Left hindlimb (tissue), 1 donor: ENCODE data around the gene KIAA0825.
A peak's percentile ranks its signal among the peaks of the same experiment; 100 is the strongest.

Source experiments
- DNase-seq: peaks from one replicate; pipeline ENCODE4 v3.0.0-alpha.2; 2018

KIAA0825 gene

DNA sequence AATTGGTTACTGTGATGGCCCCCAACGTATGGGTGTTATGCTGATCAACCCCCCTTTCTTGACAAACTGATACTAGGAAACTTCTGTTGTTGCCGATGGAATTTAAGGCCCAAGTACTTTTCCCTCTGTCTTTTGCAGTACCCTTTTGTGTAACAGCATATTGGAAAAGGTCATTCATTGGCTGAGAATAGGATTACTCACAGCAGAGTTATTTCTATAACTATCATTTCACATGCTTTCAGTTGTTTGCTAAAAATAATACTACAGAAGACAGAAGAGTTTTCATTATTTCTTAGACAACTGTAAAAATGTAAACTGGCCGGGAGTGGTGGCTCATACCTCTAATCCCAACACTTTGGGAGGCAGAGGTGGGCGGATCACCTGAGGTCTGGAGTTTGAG lies 329.5 kb downstream of the KIAA0825 start:
- no peak for DNase-seq

DNA sequence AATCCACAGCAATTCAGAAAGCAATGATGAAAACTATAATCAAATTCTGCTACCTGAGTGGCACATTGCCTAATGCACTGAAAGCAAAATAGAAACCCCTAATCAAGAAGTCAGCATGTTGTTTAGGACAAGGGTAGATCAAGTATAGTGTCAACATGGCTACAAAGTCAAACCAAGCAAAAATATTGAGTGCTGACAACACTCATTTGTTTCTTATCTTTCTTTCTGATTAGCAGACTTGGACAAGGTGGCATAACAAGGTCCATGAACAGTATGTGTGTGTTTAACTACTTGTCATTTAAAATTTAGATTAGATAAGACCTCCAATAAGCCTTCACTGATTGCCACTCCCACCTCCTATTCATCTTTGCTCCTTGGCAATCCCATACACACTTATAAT lies 332.4 kb downstream of the KIAA0825 start:
- DNase-seq = no peak

DNA sequence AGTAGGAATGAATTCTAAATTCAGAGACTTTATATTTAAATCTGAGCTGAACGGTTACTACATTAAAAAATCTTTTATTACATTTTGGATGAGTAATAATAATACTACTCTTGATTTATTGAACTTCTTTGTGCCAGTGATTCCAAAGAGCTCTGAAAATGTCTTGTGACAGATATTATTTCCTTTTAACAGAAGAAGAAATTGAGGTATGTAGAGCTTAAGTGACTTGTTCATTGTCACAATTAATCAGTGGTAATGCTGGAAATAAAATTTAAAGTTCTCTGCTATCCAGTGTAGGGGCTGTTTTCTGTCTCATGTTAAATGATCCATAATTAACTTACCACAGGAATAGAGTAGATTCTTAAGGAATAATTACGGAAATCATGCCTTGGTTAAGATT lies 335.3 kb downstream of the KIAA0825 start:
- no peak for DNase-seq

DNA sequence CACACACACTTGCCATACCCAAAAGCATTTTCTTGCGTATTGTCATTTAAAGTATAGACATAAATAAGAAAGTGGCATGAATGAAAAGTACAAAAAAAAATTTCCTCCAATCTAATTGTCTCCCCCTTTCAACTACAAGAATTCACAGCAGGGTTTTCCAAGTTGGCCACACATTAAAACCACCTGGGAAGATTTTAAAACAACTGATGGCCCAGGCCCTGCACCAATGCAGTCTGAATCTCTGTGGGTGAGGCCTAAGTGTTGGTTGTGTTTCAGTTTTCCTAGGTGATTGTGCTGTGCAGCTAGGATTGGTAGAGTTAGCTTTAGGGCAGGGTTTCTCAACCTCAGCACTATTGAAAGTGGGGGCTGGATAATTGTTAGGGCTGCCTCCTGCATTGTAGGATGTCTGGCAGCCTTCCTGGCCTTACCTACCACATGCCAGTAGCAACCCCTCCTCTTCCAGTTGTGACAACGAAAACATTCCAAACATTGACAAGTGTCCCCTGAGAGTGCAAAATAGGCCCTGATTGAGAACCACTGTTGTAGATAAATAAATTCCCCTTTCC lies 337.1 kb downstream of the KIAA0825 start:
- no peak for DNase-seq

DNA sequence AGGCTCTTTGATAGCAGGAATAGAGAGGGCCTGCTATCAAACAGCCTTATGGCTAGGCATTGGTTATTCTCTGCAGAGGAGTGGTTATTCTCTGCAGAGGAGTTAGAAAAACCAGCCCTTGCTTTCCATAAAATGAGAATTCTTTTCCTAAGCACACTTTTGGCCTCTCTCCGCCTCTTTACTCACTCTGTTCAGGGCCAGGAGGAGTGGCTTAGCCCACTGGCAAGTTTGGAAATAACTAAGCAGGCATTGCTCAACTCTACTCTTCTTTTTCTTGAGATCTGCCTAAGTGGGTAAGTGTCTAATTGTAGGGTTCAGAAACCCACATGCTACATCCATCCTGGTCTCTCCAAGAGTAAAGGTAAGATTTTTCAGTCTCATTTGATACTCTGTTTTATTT lies 341.7 kb downstream of the KIAA0825 start:
- DNase-seq = no peak

DNA sequence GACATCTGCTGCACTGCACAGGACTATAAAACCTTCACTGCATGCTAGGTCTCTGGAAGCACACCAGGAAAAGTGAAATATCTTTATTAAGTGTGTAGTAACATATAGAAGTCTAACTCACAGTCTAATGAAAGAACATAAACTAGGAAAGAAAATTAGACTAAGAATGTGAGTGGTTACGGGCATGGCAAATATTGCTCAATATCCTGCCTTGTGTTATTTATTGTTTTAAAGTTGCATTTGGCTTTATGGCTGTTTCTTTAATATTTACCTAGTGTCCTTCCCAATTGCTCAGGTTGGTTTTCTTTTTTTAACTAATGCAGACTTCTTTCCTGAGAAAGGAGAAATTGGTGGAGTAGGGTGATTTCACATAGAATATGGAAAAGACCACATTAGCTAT lies 342.4 kb downstream of the KIAA0825 start:
- DNase-seq = no peak

DNA sequence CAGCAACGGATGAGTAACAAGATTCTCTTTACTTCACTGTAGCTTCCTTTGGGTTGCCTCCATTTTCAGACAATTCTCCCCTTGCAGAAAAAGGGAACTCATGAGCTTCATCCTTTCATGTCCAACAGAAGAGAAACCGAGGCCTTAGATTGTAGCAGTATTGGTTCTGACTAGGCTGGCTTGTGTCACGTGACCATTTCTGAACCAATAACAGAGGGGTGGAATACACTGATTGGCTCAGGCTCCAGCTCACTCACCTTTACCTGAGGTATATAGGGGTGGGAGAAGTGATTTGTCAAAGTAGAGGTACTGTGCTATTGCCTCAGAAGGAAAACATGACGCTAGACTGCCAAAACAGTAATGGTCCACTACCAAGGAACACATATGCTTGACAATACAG lies 343.7 kb downstream of the KIAA0825 start:
- no peak for DNase-seq

DNA sequence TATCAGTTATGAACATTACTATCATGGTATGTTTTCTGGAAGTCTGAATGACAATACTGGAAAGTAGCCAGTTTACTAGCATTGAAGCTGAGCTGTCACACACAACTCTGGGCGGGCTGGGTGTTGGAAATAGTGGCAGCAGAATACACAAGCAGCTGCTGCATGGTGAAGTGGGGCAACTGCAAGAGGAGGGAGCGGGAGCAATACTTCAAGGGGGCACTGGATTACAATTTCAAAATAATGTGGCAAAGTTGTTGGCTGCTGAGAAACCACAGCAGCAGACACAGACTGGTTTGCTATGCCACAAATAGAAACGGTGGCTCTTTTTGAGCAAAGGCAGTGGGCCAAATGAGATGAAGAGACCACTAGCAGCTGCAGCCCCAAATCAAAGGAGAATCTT lies 350.2 kb downstream of the KIAA0825 start:
- no peak for DNase-seq

DNA sequence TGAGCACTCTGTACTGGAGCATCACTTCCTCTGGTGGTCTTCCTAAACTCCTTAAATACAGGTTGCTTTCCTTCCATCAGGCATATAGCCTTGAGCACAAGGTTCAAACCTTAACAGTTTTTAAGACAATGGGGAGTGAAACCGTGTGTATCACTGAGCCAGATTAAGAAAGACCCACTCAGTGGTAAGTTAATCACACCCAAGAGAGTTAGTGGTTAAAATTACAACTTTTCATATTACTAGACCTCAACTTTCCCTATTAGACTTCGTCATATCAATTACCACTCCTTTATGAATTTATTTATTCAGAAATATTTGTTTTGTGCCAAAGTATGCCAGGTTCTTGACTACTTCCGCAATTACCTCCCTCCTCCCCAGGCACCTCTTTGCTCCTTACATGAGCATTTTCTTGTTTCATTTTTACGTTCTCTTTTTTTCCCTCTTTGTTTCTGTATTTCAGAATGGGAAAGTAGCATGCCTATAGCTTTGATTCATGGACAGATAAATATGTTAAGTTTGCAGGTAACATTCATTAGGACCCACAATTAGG lies 351.0 kb downstream of the KIAA0825 start:
- DNase-seq = no peak

DNA sequence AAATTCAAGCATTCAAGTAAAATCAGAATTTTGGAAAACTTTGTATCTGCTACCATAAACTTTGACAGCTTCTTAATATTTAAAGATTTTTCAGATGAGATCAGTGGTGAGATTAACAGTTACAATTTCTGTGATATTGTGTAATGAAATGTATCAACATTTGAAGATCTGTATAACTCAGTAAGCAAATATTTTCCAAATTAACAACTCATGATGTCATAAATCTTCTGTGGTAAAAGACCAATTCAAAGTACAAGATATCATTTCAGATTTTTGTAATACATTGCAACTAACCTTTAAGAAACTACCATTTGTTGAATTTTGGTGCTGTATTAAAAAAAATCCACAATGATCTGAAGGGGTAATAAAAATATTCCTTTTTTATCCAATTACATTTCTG lies 352.2 kb downstream of the KIAA0825 start:
- DNase-seq = no peak

DNA sequence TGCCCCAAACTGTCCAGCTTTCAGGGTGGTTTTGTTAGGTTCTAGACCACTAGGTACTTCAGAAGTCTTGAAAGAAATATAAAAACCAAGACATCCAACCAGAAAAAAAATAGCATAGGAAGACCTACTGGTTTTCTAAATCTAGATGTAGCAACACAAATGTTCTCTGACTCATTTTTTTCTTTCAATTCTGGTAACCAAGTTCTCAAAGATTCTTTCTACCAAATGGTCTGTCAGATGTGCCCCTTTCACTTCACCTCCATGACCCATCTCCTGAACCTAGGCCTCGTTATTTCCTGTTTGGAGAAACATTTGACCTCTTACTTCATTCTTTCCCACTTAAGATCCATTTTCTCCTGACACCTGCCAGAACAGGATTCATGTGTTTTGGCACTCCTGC lies 355.3 kb downstream of the KIAA0825 start:
- no peak for DNase-seq

DNA sequence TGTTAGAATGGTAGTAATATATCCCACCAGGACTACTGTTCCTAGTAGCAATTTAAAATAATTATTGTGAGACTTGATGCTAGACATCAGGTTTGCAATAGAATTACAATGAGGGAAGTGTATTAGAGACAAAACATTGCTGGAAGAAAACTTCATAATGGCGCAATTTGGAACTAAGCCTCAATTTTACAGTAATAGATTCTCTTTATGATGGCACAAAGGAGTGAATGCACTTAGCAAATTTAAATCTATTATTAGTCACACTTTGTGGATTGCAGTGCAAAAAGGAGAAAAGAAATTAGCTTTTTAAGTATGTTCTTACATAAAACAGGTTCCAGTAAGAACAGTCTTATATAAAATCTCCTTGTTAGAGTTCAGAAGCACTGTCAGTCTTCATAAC lies 358.3 kb downstream of the KIAA0825 start:
- no peak for DNase-seq

DNA sequence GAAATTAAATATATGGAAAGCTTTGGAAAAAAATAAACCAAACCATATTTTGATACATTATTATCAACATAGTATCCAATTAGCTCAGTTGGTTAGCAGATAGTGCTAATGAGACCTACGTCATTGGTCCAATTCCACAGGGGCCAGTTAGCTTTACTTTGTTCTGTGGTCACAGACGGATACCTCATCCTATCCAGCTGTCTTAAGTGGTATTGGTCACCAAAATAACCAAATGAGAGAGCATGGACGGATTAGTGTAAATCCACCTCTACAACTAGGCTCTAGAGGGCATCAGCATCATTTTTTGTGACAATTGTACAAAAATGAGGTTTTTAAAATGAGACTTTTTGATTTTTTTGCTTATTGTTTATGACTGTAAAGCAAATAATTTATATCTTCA lies 364.2 kb downstream of the KIAA0825 start:
- no peak for DNase-seq

DNA sequence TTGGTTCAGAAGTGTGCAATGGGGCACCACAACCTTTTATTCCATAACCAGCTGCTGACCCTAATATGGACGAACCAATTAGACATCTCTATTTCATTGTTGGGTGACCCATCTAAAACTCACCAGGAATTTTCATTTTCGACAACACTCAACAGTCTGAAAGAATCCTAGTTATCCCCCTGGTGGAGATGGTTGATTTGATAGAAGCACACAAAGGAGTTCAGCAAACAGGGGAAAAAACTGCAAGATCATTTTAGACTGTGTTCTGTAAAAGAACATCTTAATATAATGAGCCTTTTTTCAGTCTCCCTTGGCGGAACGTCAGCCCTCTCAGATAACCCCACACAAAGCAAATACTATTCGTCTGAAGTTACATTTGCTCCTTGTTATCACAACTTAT lies 367.4 kb downstream of the KIAA0825 start:
- DNase-seq = no peak

DNA sequence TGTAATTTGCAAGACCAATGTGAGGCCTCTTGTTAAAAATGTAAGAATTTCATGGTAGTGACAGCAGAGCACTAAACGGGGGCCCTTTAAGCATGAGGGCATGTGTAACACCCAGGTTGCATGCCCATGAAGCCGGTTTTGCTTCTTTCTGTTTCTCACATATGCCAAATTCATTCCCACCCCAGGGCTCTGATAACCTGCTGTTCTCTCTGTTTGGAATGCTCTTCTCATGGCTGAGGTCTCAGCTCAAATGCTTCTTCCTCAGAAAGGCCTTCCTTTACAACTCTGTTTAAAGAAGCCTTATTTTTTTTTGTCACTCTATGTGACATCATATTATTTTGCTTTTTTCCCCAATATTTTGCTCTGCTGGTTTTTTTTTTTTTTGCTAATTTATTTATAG lies 369.0 kb downstream of the KIAA0825 start:
- no peak for DNase-seq

DNA sequence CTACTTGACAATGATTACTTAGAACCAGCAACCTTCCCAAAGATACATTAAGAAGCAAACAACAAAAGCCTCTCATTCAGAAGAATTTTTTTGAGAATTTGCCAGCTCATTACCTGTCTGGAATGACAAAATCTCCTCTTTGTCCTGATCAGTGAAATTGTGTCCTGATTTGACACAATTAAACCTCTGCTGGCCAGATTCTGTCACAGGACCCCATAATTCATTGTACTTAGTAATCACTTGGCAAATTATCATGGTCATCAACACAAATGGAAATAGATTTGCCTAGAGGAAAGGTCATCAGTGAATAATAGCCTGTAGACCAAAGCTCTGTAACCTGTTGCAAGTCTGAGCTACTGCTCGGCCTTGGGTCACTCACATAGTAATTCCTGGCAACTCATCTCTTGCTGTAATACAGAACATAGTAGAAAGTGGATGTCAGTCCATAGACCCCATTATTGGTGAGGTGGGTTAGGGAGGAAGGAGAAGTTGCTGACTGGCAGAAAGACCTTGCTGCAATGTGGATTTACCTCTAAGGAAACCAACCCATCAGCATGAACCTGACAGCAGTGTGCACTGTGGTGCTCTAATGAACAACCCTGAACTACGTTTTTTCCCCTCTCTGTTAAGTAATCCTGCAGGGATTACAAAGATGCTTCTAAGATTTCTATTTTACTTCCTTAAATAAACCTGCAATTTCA lies 370.1 kb downstream of the KIAA0825 start:
- no peak for DNase-seq

DNA sequence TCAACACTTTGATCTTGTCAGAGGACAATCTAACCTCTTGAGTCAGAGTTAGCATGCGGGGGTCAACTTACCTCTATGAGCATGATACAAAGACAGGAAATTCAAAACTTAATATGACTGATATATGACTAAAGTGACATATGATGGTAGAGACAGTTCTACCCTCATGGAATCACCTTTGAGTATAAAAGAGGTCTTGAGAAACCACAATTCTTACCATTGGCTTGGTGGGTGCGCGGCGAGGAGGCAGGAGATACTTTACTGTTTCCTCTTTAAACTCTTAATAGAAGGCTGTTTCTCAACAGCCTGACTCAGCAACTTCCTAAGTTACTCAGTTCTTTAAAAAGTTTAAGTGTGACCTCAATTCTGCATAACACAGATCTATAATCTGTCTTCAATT lies 372.8 kb downstream of the KIAA0825 start:
- DNase-seq = no peak

DNA sequence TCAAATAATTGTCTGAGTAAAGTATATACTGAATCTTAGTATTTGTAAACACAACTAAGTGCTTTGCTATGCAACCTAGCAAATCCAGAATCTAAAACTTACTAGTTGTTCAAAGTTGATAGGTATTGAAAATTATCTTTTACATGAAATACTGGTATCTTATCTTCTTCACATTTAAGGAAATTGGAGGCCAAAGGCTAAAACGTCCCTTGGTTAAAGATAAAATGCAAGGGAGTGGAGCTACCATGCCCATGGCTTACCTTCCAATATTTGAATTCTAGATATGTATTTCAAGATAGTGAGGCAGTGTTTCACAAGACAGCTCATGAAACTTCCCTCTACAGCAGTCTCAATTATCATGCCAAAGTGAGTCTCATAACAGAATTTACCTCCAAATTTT lies 373.5 kb downstream of the KIAA0825 start:
- no peak for DNase-seq

DNA sequence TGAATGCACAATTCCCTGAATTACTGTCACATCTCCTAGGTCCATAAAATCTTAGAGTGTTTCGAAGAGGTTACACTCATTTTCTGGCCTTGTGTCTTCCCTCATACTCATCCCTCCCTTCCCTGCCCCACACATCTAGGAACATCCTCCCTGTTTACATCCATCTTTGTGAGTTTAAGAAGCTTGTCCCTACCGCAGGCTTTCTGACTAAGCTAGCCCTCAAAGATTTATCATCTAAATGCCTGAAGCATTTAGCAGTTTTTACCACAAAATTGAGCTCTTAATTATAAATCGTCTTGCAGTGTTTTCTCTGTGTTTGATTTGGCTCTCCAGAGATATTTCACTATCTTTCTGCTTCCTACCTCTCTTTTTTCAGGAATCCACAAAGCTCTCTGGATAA lies 374.8 kb downstream of the KIAA0825 start:
- DNase-seq = no peak

DNA sequence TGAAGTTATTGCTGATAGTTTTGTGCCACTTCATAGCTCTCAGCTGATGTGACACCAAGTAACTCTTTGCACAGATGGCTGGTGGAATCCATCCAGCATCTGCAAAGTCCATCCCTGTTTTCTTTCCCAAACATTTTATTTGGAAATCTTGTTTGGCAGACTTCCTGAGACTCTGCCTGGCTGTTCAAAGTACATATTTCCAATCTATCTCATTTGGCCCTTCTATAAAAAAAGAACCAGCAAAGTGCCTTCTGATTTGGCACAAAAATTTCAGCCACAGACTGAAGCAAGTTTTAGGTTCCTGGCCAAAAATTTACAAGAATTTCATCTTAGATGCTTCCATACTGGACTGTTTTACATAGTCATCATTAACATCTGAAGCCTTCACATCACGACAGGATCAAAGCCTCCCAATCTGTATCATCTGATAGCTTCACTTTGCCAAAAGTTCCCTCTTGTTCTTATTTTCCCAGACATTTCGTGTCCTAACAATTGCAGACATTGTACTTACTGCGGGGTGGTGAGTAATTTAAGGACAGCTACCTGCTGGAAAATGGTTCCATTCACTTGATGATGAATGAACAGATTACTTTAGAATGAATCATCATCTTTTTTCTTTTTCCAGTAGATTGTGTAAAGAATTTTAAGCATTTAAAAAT lies 377.3 kb downstream of the KIAA0825 start:
- DNase-seq = peak; percentile 27

DNA sequence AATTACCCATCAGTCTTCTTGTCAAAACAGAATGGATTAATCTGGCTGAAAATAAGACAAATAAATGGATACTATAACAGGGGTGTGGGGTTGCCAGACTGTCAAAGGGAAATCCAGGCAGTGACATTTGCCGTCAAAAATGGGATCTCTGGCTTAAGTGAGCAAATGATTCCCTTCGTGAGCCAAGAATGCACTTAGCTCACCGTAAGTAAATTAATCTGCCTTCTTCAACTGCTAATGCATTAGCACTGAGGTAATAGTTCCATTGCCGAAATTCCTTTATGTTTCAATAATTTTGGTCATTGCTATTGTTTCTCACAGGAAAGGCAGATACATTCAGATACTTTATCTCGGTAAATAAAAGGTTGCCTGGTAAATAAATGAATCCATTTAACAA lies 377.8 kb downstream of the KIAA0825 start:
- DNase-seq = no peak

DNA sequence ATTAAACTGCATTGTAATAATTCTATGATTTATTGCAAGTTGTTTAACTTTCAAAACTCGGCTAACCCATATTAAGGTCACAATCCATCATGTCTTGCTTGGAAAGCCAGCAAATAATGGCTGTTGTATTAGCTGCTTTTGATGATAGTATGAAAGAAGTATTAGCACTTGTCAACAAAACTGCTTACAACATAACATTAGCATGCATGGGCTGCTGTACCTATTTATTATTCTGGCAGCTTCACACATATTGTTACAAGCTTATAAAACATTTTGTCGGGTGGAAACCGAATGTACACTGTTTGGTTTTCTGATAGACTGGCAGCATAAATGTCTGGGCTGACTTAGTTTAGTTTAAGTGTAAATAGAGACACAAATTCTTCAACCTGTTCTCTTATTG lies 378.3 kb downstream of the KIAA0825 start:
- no peak for DNase-seq

DNA sequence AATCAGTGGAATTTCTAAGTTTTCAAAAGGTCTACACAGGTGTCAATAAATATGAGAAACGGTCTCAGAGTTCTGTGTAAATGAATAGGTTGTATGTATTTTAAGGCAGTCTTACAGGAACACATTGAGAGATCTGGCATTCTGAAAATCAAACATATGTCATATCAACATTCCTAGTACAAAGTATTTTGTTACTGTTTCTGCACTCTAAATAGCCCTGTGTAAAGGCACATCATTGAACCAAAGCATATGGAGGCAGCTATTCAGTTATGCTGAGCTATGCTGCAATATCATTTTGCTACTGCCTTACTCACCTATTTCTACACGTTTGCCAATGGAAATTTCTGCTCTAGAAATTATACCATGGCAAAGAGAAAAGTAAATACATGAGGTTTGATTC lies 379.1 kb downstream of the KIAA0825 start:
- no peak for DNase-seq

DNA sequence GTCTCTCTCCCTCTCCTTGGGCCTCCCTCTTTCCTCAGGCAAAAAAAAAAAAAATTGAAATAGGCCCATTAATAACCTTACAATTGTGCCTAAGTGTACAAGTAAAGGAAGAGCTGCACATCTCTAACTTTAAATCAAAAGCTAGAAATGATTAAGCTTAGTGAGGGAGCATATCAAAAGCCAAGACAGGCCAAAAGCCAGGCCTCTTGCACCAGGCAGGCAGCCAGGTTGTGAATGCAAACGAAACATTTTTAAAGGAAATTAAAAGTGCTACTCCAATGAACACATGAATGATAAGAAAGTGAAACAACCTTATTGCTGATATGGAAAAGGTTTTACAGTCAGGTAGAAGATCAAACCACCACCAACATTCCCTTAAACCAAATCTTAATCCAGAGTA lies 383.4 kb downstream of the KIAA0825 start:
- no peak for DNase-seq
